ENCODE measurements around the gene CIBAR2.

- TF ChIP-seq CTCF (IDR thresholded peaks at IDR 0.05), result no peak
- no peak for TF ChIP-seq POLR2A (IDR thresholded peaks at IDR 0.05)
These were observed 47.2 kb downstream of the CIBAR2 start for GRCh38 chr16:85065099-85065498.
